ENCODE measurements around the gene PNKP. TPM values are rescaled to one million over a fixed set of nuclear protein-coding genes. Genes with fewer than 3 reads are reported as not detected.

Gene PNKP
- total and polyA plus RNA-seq, 9 of the 15 experiments (the other 6 are each of a cell fraction or from before 2014, with no cell fraction given): 2.8 to 85.4 (median 25.3) TPM

DNA sequence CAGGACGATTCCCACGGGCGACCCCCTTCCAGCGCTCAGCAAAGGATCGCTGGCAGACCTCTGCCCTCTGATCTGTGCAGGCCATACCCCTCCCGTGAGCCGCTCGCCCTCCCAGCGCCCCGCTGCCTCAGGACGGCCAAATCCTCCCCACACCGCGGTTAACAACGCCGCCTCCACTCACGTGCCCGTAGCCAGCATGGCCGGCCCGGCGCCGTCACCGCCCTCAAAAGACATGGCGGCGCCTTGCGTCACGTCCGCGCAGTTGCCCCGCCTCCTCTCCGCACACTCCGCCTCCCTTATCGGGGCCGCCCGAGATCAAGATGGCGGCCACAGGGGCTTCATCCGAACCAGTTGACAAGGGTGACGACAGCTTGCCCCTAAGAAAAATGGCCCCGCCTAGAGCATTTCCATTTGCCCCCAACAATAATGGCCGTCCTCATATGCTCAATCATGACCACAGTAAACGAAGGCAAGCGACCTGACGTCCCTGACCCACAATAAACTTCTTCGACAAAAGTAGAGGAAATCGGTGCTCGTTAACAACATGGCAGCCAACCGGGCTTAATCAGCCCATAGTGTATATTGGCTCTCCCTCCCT is 9.1 kb upstream of the PNKP start (continued):
- TF ChIP-seq, protein P1, sequence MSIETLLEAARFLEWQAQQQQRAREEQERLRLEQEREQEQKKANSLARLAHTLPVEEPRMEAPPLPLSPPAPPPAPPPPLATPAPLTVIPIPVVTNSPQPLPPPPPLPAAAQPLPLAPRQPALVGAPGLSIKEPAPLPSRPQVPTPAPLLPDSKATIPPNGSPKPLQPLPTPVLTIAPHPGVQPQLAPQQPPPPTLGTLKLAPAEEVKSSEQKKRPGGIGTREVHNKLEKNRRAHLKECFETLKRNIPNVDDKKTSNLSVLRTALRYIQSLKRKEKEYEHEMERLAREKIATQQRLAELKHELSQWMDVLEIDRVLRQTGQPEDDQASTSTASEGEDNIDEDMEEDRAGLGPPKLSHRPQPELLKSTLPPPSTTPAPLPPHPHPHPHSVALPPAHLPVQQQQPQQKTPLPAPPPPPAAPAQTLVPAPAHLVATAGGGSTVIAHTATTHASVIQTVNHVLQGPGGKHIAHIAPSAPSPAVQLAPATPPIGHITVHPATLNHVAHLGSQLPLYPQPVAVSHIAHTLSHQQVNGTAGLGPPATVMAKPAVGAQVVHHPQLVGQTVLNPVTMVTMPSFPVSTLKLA (conservative IDR thresholded peaks at IDR 0.05): peak; percentile 48 to 76
- TF ChIP-seq TSC22D4 (tag; IDR thresholded peaks at IDR 0.05): no peak
- TF ChIP-seq, protein P2, sequence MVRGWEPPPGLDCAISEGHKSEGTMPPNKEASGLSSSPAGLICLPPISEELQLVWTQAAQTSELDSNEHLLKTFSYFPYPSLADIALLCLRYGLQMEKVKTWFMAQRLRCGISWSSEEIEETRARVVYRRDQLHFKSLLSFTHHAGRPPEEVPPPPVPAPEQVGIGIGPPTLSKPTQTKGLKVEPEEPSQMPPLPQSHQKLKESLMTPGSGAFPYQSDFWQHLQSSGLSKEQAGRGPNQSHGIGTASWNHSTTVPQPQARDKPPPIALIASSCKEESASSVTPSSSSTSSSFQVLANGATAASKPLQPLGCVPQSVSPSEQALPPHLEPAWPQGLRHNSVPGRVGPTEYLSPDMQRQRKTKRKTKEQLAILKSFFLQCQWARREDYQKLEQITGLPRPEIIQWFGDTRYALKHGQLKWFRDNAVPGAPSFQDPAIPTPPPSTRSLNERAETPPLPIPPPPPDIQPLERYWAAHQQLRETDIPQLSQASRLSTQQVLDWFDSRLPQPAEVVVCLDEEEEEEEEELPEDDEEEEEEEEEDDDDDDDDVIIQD (CRISPR knock-in tag; IDR thresholded peaks at IDR 0.05): no peak
- TF ChIP-seq MTA3 (IDR thresholded peaks at IDR 0.05; ENCODE audit: borderline replicate concordance): peak; percentile 75; the same call in 1 of the 2 replicates
- TF ChIP-seq, protein P3, sequence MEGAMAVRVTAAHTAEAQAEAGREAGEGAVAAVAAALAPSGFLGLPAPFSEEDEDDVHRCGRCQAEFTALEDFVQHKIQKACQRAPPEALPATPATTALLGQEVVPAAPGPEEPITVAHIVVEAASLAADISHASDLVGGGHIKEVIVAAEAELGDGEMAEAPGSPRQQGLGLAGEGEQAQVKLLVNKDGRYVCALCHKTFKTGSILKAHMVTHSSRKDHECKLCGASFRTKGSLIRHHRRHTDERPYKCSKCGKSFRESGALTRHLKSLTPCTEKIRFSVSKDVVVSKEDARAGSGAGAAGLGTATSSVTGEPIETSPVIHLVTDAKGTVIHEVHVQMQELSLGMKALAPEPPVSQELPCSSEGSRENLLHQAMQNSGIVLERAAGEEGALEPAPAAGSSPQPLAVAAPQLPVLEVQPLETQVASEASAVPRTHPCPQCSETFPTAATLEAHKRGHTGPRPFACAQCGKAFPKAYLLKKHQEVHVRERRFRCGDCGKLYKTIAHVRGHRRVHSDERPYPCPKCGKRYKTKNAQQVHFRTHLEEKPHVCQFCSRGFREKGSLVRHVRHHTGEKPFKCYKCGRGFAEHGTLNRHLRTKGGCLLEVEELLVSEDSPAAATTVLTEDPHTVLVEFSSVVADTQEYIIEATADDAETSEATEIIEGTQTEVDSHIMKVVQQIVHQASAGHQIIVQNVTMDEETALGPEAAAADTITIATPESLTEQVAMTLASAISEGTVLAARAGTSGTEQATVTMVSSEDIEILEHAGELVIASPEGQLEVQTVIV (CRISPR knock-in tag; IDR thresholded peaks at IDR 0.05; ENCODE audit: borderline replicate concordance): no peak
- TF ChIP-seq HNRNPL (IDR thresholded peaks at IDR 0.05; ENCODE audit: low read depth, low read length): no peak
- no peak for TF ChIP-seq ELF4 (CRISPR knock-in tag; IDR thresholded peaks at IDR 0.05)
- TF ChIP-seq, protein P4, sequence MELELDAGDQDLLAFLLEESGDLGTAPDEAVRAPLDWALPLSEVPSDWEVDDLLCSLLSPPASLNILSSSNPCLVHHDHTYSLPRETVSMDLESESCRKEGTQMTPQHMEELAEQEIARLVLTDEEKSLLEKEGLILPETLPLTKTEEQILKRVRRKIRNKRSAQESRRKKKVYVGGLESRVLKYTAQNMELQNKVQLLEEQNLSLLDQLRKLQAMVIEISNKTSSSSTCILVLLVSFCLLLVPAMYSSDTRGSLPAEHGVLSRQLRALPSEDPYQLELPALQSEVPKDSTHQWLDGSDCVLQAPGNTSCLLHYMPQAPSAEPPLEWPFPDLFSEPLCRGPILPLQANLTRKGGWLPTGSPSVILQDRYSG (tag; conservative IDR thresholded peaks at IDR 0.05; ENCODE audit: low read depth): peak; percentile 85
- TF ChIP-seq, protein P5, sequence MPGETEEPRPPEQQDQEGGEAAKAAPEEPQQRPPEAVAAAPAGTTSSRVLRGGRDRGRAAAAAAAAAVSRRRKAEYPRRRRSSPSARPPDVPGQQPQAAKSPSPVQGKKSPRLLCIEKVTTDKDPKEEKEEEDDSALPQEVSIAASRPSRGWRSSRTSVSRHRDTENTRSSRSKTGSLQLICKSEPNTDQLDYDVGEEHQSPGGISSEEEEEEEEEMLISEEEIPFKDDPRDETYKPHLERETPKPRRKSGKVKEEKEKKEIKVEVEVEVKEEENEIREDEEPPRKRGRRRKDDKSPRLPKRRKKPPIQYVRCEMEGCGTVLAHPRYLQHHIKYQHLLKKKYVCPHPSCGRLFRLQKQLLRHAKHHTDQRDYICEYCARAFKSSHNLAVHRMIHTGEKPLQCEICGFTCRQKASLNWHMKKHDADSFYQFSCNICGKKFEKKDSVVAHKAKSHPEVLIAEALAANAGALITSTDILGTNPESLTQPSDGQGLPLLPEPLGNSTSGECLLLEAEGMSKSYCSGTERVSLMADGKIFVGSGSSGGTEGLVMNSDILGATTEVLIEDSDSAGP (CRISPR knock-in tag; IDR thresholded peaks at IDR 0.05): no peak
- TF ChIP-seq, protein P6, sequence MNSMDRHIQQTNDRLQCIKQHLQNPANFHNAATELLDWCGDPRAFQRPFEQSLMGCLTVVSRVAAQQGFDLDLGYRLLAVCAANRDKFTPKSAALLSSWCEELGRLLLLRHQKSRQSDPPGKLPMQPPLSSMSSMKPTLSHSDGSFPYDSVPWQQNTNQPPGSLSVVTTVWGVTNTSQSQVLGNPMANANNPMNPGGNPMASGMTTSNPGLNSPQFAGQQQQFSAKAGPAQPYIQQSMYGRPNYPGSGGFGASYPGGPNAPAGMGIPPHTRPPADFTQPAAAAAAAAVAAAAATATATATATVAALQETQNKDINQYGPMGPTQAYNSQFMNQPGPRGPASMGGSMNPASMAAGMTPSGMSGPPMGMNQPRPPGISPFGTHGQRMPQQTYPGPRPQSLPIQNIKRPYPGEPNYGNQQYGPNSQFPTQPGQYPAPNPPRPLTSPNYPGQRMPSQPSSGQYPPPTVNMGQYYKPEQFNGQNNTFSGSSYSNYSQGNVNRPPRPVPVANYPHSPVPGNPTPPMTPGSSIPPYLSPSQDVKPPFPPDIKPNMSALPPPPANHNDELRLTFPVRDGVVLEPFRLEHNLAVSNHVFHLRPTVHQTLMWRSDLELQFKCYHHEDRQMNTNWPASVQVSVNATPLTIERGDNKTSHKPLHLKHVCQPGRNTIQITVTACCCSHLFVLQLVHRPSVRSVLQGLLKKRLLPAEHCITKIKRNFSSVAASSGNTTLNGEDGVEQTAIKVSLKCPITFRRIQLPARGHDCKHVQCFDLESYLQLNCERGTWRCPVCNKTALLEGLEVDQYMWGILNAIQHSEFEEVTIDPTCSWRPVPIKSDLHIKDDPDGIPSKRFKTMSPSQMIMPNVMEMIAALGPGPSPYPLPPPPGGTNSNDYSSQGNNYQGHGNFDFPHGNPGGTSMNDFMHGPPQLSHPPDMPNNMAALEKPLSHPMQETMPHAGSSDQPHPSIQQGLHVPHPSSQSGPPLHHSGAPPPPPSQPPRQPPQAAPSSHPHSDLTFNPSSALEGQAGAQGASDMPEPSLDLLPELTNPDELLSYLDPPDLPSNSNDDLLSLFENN (IDR thresholded peaks at IDR 0.05; ENCODE audit: low read depth in 2 of 2, low read length in 2 of 2): no peak
- no peak for TF ChIP-seq PHF20 (IDR thresholded peaks at IDR 0.05; ENCODE audit: partially characterized antibody)
- peak; percentile 93 for TF ChIP-seq CEBPG (CRISPR knock-in tag; IDR thresholded peaks at IDR 0.05)
- TF ChIP-seq CEBPG (tag; conservative IDR thresholded peaks at IDR 0.05 in 1 of 2, IDR thresholded peaks at IDR 0.05 in 1 of 2): peak; percentile 80 to 91
